Thyroid gland (tissue), 4 donors: ENCODE data around the gene REELD1. TPM values are rescaled to one million over a fixed set of nuclear protein-coding genes. Genes with fewer than 3 reads are reported as not detected.

Source experiments
- DNase-seq, 2 donors: peaks; one replicate each; pipeline ENCODE4 v3.0.0-alpha.2; 2019
- H3K27ac ChIP-seq, 3 donors: fragments of 200-600 bp; sonication (generic); 1 replicate in 2 of 3; 2 replicates in 1 of 3; pipeline ENCODE4 v1.5.1; 2016 to 2019; ENCODE audit warnings: mild to moderate bottlenecking in 1 of 3, moderate library complexity in 1 of 3
- H3K27me3 ChIP-seq: fragments of 200-600 bp; sonication (generic); one replicate; pipeline ENCODE4 v1.5.1; 2019
- H3K36me3 ChIP-seq, 2 donors: fragments of 200-600 bp; sonication (generic); one replicate each; pipeline ENCODE4 v1.5.1; 2016 to 2019
- H3K4me1 ChIP-seq, 2 donors: fragments of 200-600 bp; sonication (generic); one replicate each; pipeline ENCODE4 v1.5.1; 2017 to 2019
- H3K4me3 ChIP-seq, 3 donors: fragments of 200-600 bp; sonication (generic); replicated peaks in 1 of 3; 1 replicate in 2 of 3; 2 replicates in 1 of 3; pipeline ENCODE4 v1.5.1; 2016; ENCODE audit warnings: mild to moderate bottlenecking in 1 of 3
- H3K9me3 ChIP-seq: fragments of 200-600 bp; sonication (generic); one replicate; pipeline ENCODE4 v1.5.1; 2017
- CTCF ChIP-seq, 6 experiments: fragments of 200-600 bp in 3 of 6; fragments of 450-650 bp in 3 of 6; sonication (generic) in 3 of 6; IDR thresholded peaks; one replicate each; pipeline ENCODE4 v1.5.1; 2016 to 2019; ENCODE audit warnings: antibody characterized with exemption in 6 of 6, mild to moderate bottlenecking in 2 of 6, inconsistent platforms in 1 of 6, moderate library complexity in 1 of 6
- POLR2A ChIP-seq, 2 donors: fragments of 450-650 bp; IDR thresholded peaks; one replicate each; pipeline ENCODE4 v1.6.1; 2017; ENCODE audit warnings: antibody characterized with exemption in 2 of 2, mild to moderate bottlenecking in 2 of 2, moderate library complexity in 1 of 2
- WGBS, 2 donors: methylation state at CpG; one replicate each; pipeline ENCODE4 v1.1.5; 2017; 5-methylcytosine and 5-hydroxymethylcytosine counted together
- intact Hi-C: fragments of 100-400 bp; cut with DNase I; formaldehyde crosslinking; loops from one replicate; pipeline ENCODE4 v1.15.1; 2023
- total RNA-seq, 4 donors: library from RNA; depleted of rRNA; stranded (reverse); fragments of >200 nt; gene quantifications; one replicate each; pipeline ENCODE4 v1.2.3, GENCODE V29; 2016

The REELD1 gene
- total RNA-seq, 4 donors from 2014 or later: 0.11 to 0.42 (median 0.13) TPM; not detected in 1

DNA sequence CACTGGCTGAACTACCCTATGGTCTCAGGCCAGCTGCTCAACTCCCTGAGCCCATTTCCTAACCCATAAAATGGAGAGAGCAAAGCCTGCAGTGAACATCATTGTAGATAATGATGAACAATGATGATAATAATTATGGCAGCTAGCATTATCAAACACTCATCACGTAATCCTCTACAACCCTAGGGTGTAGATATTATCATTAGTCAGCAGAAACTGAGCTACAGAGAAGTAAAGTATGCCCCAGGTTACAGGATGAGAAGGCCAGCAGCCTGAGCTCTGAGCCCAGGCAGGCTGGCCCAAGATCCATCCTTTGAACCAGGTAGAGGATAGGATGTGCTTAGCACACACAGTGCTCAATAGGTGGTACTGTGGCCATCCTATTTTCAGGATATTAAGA is 43.2 kb downstream of the REELD1 start:
- Histone ChIP-seq H3K4me3 (no peak overlapping the region), H3K27ac (no peak overlapping the region), H3K9me3 (no peaks in the 10 kb centered on the region), H3K4me1 (no peaks in the 10 kb centered on the region), H3K36me3 (peaks cover 0 to 3% of the 10 kb centered on the region in 2 donors), H3K27me3 (no peaks in the 10 kb centered on the region)
- no peak for TF ChIP-seq POLR2A (IDR thresholded peaks at IDR 0.05)
- DNase-seq: no peak
- 94 to 95% methylated on average over 1 of the region's 1 CpG for WGBS, 2 donors
- intact Hi-C loops: no loop called here

DNA sequence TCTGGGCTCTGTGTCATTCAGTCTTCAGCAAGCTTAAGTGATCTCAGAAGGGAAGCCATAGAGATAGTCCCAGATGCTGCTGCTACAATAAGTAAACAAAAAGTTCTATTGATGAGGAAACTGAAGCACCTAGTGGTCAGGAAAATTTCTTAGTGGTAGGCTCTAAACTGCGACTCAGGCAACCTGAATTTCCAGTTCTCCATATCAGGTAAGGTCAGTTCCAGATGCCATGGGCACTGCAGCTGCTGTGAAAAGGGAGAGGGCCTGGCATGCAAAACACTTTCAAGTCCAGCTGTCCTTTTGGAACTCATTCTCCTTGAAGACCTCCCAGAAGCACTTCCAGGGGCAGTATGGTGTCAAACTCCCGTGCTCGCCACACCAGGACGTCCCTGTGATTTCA is 46.2 kb downstream of the REELD1 start:
- H3K4me1 ChIP-seq: no peaks in the 10 kb centered on the region
- H3K36me3 ChIP-seq: peaks cover 0 to 3% of the 10 kb centered on the region in 2 donors
- WGBS, 2 donors: 80 to 89% methylated on average over 4 of the region's 4 CpGs
- intact Hi-C loops: no loop called here
- no peak for TF ChIP-seq CTCF (IDR thresholded peaks at IDR 0.05)
- H3K9me3 ChIP-seq: no peaks in the 10 kb centered on the region
- DNase-seq: no peak
- H3K27ac ChIP-seq: no peak overlapping the region
- H3K27me3 ChIP-seq: no peaks in the 10 kb centered on the region
- no peak overlapping the region for H3K4me3 ChIP-seq

DNA sequence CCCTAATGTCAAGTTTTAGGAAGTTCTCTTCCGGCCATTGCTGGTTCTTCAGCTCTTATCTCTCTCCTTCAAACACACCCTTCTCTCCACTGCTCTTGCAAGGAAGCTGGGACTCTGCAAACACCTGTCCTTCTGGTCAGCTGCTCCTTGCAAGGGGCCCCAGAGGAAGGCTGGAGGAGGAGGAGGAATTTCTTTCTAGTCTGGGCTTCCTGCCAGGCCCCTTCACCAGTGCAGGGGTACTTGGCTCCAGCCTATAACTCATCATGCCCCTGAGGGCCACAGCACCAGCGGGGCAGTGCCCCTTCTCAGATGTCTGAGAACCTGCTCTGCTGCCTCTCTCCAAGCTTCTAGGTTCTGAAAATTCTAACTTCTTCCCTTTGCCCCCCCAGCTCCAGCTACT is 46.7 kb downstream of the REELD1 start:
- H3K27me3 ChIP-seq: no peaks in the 10 kb centered on the region
- intact Hi-C loops: no loop called here
- peaks cover 0 to 3% of the 10 kb centered on the region in 2 donors for H3K36me3 ChIP-seq
- H3K4me1 ChIP-seq: no peaks in the 10 kb centered on the region
- H3K9me3 ChIP-seq: no peaks in the 10 kb centered on the region
- DNase-seq: no peak
- TF ChIP-seq POLR2A (IDR thresholded peaks at IDR 0.05) (no peak), CTCF (IDR thresholded peaks at IDR 0.05) (no peak)
- H3K4me3 ChIP-seq: no peak overlapping the region
- H3K27ac ChIP-seq: no peak overlapping the region
- WGBS, 2 donors: 68 to 73% methylated on average over 2 of the region's 2 CpGs

- no peaks in the 10 kb centered on the region for H3K4me1 ChIP-seq
- TF ChIP-seq POLR2A (IDR thresholded peaks at IDR 0.05): no peak
- TF ChIP-seq CTCF (IDR thresholded peaks at IDR 0.05): no peak
- H3K4me3 ChIP-seq: no peak overlapping the region
- no peak for DNase-seq
- no peaks in the 10 kb centered on the region for H3K36me3 ChIP-seq
- no peak overlapping the region for H3K27ac ChIP-seq
- H3K27me3 ChIP-seq: no peaks in the 10 kb centered on the region
- H3K9me3 ChIP-seq: no peaks in the 10 kb centered on the region
- intact Hi-C loops: no loop called here
Observed at GRCh38 chr4:146263793-146264192, 49.5 kb downstream of the REELD1 start.

GRCh38 chr4:146265950-146266490 is 51.7 kb downstream of the REELD1 start:
- Histone ChIP-seq H3K36me3 (no peaks in the 10 kb centered on the region), H3K4me1 (no peaks in the 10 kb centered on the region), H3K27me3 (no peaks in the 10 kb centered on the region), H3K9me3 (no peaks in the 10 kb centered on the region), H3K4me3 (no peak overlapping the region), H3K27ac (no peak overlapping the region)
- intact Hi-C loops: no loop called here
- no peak for TF ChIP-seq CTCF (IDR thresholded peaks at IDR 0.05)
- TF ChIP-seq POLR2A (IDR thresholded peaks at IDR 0.05): no peak
- 89 to 90% methylated on average over 2 of the region's 2 CpGs for WGBS, 2 donors
- DNase-seq: no peak

DNA sequence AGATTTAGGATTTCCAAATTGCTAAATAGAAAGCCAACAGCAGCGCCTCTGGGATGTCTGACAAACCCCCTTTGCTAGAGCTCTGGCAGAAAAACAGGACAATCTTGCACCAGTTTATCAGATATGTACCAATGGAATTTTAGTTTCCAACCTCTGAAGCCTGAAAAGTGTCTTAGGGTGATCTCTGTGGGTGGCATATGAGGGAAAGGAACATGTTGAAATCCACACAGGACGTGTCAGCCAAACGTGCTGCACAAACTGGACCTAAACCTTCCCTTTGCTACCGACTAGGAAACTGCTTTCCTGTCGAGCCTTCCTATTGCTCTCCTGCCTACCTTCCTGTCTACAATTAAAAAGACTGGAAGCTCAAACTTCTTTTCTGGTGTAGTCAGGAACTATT is 53.5 kb downstream of the REELD1 start:
- intact Hi-C loops: no loop called here
- 65 to 68% methylated on average over 5 of the region's 5 CpGs for WGBS, 2 donors
- H3K9me3 ChIP-seq: no peaks in the 10 kb centered on the region
- no peak overlapping the region for H3K27ac ChIP-seq
- H3K4me3 ChIP-seq: no peak overlapping the region
- H3K27me3 ChIP-seq: no peaks in the 10 kb centered on the region
- H3K4me1 ChIP-seq: no peaks in the 10 kb centered on the region
- H3K36me3 ChIP-seq: no peaks in the 10 kb centered on the region
- DNase-seq: no peak
- TF ChIP-seq POLR2A (IDR thresholded peaks at IDR 0.05) (no peak), CTCF (IDR thresholded peaks at IDR 0.05) (no peak)
